A549 (cell line): ENCODE data around the gene TBCEL. TPM values are rescaled to one million over a fixed set of nuclear protein-coding genes. Genes with fewer than 3 reads are reported as not detected.

Source experiments
- ATAC-seq, 2 experiments: fragments of 200-7000 bp in 1 of 2; fragments of >200 bp in 1 of 2; cut with Nextera tagmentation in 1 of 2; cut with Tn5 transposase in 1 of 2; 3 replicates each; pipeline versions ENCODE4 v1.8.0 to v1.9.1; 2018 to 2020; ENCODE audit warnings: mild to moderate bottlenecking in 1 of 2, moderate library complexity in 1 of 2
- CTCF ChIA-PET: fragments of 300-600 bp; sonication (Branson Sonifier 250); formaldehyde crosslinking; extraction: SDS; loops from one replicate; lab custom pipeline; 2021; ENCODE audit warnings: antibody characterized with exemption, inconsistent platforms; lab: Yijun Ruan, JAX
- POLR2A ChIA-PET: fragments of 350-600 bp; formaldehyde crosslinking; extraction: SDS; loops from one replicate; lab custom pipeline; 2021; ENCODE audit warnings: antibody characterized with exemption, inconsistent platforms; lab: Yijun Ruan, JAX
- DNase-seq, 2 experiments: peaks; one replicate each; pipeline versions ENCODE4 v3.0.0 to v3.0.0-alpha.2; 2011 to 2016; ENCODE audit warnings: low read depth in 1 of 2, low spot score in 1 of 2
- FAIRE-seq: peaks from 2 replicates; lab custom pipeline; 2011; peaks lifted over from hg19 to GRCh38; lab: Jason Lieb, UNC
- H3K27ac ChIP-seq, 2 experiments: fragments of >200 bp; sonication (Bioruptor Twin); formaldehyde crosslinking; 3 replicates each; pipeline ENCODE4 v1.5.1; 2016 to 2017
- H3K4me1 ChIP-seq: fragments of >200 bp; sonication (Bioruptor Twin); formaldehyde crosslinking; 3 replicates; pipeline ENCODE4 v1.6.1; 2016
- H3K4me2 ChIP-seq: fragments of >200 bp; sonication (Bioruptor Twin); formaldehyde crosslinking; 3 replicates; pipeline ENCODE4 v1.6.1; 2016
- H3K4me3 ChIP-seq: fragments of >200 bp; sonication (Bioruptor Twin); formaldehyde crosslinking; 3 replicates; pipeline ENCODE4 v1.5.1; 2016
- H3K9me3 ChIP-seq: fragments of >200 bp; sonication (Bioruptor Twin); formaldehyde crosslinking; 3 replicates; pipeline ENCODE4 v1.6.1; 2016
- CBX2 ChIP-seq: fragments of 200-600 bp; sonication (generic); IDR thresholded peaks from 2 replicates; pipeline ENCODE4 v1.6.1; 2016; ENCODE audit warnings: low read depth, mild to moderate bottlenecking, borderline replicate concordance
- CBX8 ChIP-seq: fragments of 200-600 bp; sonication (generic); IDR thresholded peaks from 2 replicates; pipeline ENCODE4 v1.6.1; 2016
- CHD2 ChIP-seq: fragments of 150-350 bp; IDR thresholded peaks from 2 replicates; pipeline ENCODE4 v1.6.1; 2014; ENCODE audit warnings: low read length; ENCODE audit not compliant: partially characterized antibody
- EHMT2 ChIP-seq: fragments of 200-600 bp; sonication (generic); IDR thresholded peaks from 2 replicates; pipeline ENCODE4 v1.6.1; 2016; ENCODE audit warnings: antibody characterized with exemption, low read depth, mild to moderate bottlenecking, moderate library complexity
- FOXS1 ChIP-seq: fragments of 250-450 bp; sonication (Bioruptor Pico); IDR thresholded peaks from 2 replicates; pipeline ENCODE4 v1.5.0; 2020; ENCODE audit warnings: mild to moderate bottlenecking, moderate library complexity
- GATA3 ChIP-seq: IDR thresholded peaks from 2 replicates; pipeline ENCODE4 v1.6.1; 2012; ENCODE audit warnings: borderline replicate concordance
- HEYL ChIP-seq: fragments of 250-450 bp; sonication (Bioruptor Pico); IDR thresholded peaks from 2 replicates; pipeline ENCODE4 v1.8.0; 2021; ENCODE audit warnings: mild to moderate bottlenecking, moderate library complexity
- HOXA7 ChIP-seq: fragments of 250-450 bp; sonication (Bioruptor Pico); IDR thresholded peaks from 2 replicates; pipeline ENCODE4 v1.5.0; 2020; ENCODE audit warnings: mild to moderate bottlenecking, moderate library complexity
- JUNB ChIP-seq: fragments of >200 bp; sonication (Bioruptor Twin); formaldehyde crosslinking; IDR thresholded peaks from 2 replicates; pipeline ENCODE4 v1.6.1; 2016
- NPAS2 ChIP-seq: fragments of 250-450 bp; sonication (Bioruptor Pico); IDR thresholded peaks from 2 replicates; pipeline ENCODE4 v1.8.0; 2022; ENCODE audit warnings: mild to moderate bottlenecking, moderate library complexity, borderline replicate concordance
- PBX3 ChIP-seq: IDR thresholded peaks from 2 replicates; pipeline ENCODE4 v1.6.1; 2012
- POLR2AphosphoS2 ChIP-seq: conservative IDR thresholded peaks from 2 replicates; pipeline ENCODE4 v1.6.1; 2012; ENCODE audit warnings: low read length, improper control_type of control experiment, inconsistent platforms
- RAD21 ChIP-seq, 2 experiments: fragments of >200 bp in 1 of 2; sonication (Bioruptor Twin) in 1 of 2; formaldehyde crosslinking in 1 of 2; IDR thresholded peaks in 1 of 2; conservative IDR thresholded peaks in 1 of 2; 2 replicates in 1 of 2; 3 replicates in 1 of 2; pipeline ENCODE4 v1.6.1; 2012 to 2018; ENCODE audit warnings: inconsistent platforms in 1 of 2
- RARB ChIP-seq: fragments of 250-450 bp; sonication (Bioruptor Pico); IDR thresholded peaks from 2 replicates; pipeline ENCODE4 v1.8.0; 2021; ENCODE audit warnings: mild to moderate bottlenecking, moderate library complexity
- RCOR1 ChIP-seq: fragments of 150-350 bp; IDR thresholded peaks from 2 replicates; pipeline ENCODE4 v1.6.1; 2014; ENCODE audit warnings: antibody characterized with exemption, low read length, low read depth
- RFX5 ChIP-seq: fragments of 450-650 bp; IDR thresholded peaks from 2 replicates; pipeline ENCODE4 v1.7.1; 2014; ENCODE audit warnings: antibody characterized with exemption, mild to moderate bottlenecking, moderate library complexity
- RNF2 ChIP-seq: fragments of 200-600 bp; sonication (generic); IDR thresholded peaks from 2 replicates; pipeline ENCODE4 v1.6.1; 2016; ENCODE audit warnings: low read depth, mild to moderate bottlenecking, antibody characterized with exemption, moderate library complexity, borderline replicate concordance
- ZC3H11A ChIP-seq: fragments of 450-650 bp; IDR thresholded peaks from 2 replicates; pipeline ENCODE4 v1.6.1; 2014; ENCODE audit warnings: antibody characterized with exemption, mild to moderate bottlenecking
- ZSCAN20 ChIP-seq: fragments of 250-450 bp; sonication (Bioruptor Pico); IDR thresholded peaks from 2 replicates; pipeline ENCODE4 v1.8.0; 2022; ENCODE audit warnings: mild to moderate bottlenecking, moderate library complexity
- WGBS: methylation state at CpG from one replicate; pipeline ENCODE4 v1.1.6; 2017; ENCODE audit errors: missing lambda C conversion rate; 5-methylcytosine and 5-hydroxymethylcytosine counted together
- polyA plus RNA-seq, 4 experiments: library from polyadenylated mRNA; depleted of rRNA in 3 of 4; stranded (reverse); fragments of >200 nt; fragmentation: RNase III in 1 of 4; extraction: RNeasy Plus Mini Kit Qiagen cat#74134 plus additional on column Dnase treatment in 1 of 4; gene quantifications; 2 replicates in 3 of 4; 3 replicates in 1 of 4; pipeline ENCODE4 v1.2.3, GENCODE V29; 2011 to 2017
- TF ChIP-seq, protein P1 (sequence below): fragments of 200-600 bp; sonication (generic); IDR thresholded peaks from 2 replicates; pipeline ENCODE4 v1.6.1; 2016; ENCODE audit warnings: antibody characterized with exemption, mild to moderate bottlenecking, moderate library complexity

TBCEL gene
- polyA plus RNA-seq, 2 of the 4 experiments (the other 2 are of a cell fraction): 5.9 to 11.9 TPM

DNA sequence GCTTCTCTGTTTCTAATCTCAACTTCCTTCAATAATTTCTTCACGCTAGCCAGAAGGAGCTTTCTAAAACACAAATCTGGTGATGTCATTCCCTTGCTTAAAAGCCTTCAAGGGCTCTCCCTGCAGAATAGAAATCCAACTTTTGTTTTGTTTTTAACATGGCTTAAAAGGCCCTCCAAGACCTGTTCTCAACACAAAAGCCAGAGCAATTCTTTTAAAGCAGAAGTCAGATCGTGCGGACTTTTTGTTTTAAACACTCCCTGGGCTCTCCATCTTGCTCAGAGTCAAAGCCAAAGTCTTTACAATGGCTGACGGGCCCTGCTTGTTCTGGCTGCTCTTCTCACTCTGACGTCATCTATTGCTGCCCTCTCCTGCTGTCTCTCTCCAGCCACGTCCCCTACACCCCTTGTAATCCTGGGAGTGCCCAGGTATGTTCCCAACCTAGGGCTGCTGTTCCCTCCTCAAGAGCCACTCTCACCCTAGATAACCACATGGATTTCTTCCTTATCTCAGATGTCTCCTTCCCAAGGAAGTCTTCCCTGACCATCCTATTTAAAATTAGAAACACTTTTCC is 99.7 kb downstream of the TBCEL start (continued):
- TF ChIP-seq HEYL: no peak
- no peak for TF ChIP-seq ZC3H11A

DNA sequence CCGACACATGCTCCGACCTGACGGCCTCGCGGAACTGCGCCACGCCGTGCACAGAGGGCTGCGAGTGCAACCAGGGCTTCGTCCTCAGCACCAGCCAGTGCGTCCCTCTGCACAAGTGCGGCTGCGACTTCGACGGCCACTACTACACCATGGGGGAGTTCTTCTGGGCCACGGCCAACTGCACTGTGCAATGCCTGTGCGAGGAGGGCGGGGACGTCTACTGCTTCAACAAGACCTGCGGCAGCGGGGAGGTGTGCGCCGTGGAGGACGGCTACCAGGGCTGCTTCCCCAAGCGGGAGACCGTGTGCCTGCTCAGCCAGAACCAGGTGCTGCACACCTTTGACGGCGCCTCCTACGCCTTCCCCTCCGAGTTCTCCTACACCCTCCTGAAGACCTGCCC is 103.9 kb downstream of the TBCEL start:
- H3K4me3 ChIP-seq: no peak overlapping the region
- DNase-seq (no peak), FAIRE-seq (no peak), ATAC-seq (no peak)
- CTCF ChIA-PET: no interaction called here
- POLR2A ChIA-PET: no interaction called here
- peaks cover 5% of the 10 kb centered on the region; the same call in 2 of the 3 replicates for H3K9me3 ChIP-seq
- H3K4me1 ChIP-seq: no peaks in the 10 kb centered on the region
- no peak for TF ChIP-seq POLR2AphosphoS2
- TF ChIP-seq, protein P1, sequence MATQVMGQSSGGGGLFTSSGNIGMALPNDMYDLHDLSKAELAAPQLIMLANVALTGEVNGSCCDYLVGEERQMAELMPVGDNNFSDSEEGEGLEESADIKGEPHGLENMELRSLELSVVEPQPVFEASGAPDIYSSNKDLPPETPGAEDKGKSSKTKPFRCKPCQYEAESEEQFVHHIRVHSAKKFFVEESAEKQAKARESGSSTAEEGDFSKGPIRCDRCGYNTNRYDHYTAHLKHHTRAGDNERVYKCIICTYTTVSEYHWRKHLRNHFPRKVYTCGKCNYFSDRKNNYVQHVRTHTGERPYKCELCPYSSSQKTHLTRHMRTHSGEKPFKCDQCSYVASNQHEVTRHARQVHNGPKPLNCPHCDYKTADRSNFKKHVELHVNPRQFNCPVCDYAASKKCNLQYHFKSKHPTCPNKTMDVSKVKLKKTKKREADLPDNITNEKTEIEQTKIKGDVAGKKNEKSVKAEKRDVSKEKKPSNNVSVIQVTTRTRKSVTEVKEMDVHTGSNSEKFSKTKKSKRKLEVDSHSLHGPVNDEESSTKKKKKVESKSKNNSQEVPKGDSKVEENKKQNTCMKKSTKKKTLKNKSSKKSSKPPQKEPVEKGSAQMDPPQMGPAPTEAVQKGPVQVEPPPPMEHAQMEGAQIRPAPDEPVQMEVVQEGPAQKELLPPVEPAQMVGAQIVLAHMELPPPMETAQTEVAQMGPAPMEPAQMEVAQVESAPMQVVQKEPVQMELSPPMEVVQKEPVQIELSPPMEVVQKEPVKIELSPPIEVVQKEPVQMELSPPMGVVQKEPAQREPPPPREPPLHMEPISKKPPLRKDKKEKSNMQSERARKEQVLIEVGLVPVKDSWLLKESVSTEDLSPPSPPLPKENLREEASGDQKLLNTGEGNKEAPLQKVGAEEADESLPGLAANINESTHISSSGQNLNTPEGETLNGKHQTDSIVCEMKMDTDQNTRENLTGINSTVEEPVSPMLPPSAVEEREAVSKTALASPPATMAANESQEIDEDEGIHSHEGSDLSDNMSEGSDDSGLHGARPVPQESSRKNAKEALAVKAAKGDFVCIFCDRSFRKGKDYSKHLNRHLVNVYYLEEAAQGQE: no peak
- TF ChIP-seq RARB (CRISPR knock-in tag): no peak
- TF ChIP-seq EHMT2: no peak
- no peak for TF ChIP-seq CBX8
- no peak for TF ChIP-seq NPAS2 (CRISPR knock-in tag)
- no peak for TF ChIP-seq RNF2
- no peak for TF ChIP-seq CHD2
- TF ChIP-seq CBX2: no peak
- no peak for TF ChIP-seq JUNB
- TF ChIP-seq RCOR1: no peak
- no peak for TF ChIP-seq HEYL
- TF ChIP-seq PBX3: no peak
- no peak for TF ChIP-seq RFX5
- no peak for TF ChIP-seq HOXA7 (CRISPR knock-in tag)
- no peak for TF ChIP-seq GATA3
- no peak for TF ChIP-seq RAD21 (conservative IDR thresholded peaks at IDR 0.05 in 1 of 2, IDR thresholded peaks at IDR 0.05 in 1 of 2)
- 63% methylated on average over 3 of the region's 30 CpGs for whole genome bisulfite sequencing
- H3K27ac ChIP-seq: no peak overlapping the region
- H3K4me2 ChIP-seq: no peak overlapping the region

GRCh38 chr11:121129362-121130340 is 105.7 kb downstream of the TBCEL start:
- no peak for ATAC-seq
- H3K4me1 ChIP-seq: no peaks in the 10 kb centered on the region
- no peak overlapping the region for H3K4me3 ChIP-seq
- ChIA-PET POLR2A (no interaction called here), CTCF (interaction anchor here (0.9 to 1.0 kb wide), 2 partner anchors 18 to 261 kb away, joined by 3 read pairs; no protein-coding TSS in a partner anchor)
- no peaks in the 10 kb centered on the region for H3K9me3 ChIP-seq
- WGBS: 60% methylated on average over 19 of the region's 29 CpGs
- no peak overlapping the region for H3K27ac ChIP-seq
- TF ChIP-seq EHMT2 (no peak), RFX5 (no peak), FOXS1 (no peak), RAD21 (conservative IDR thresholded peaks at IDR 0.05 in 1 of 2, IDR thresholded peaks at IDR 0.05 in 1 of 2) (no peak), ZSCAN20 (no peak)
- TF ChIP-seq, all 56 proteins: peak for 0
- DNase-seq (no peak), FAIRE-seq (no peak)
- no peak overlapping the region for H3K4me2 ChIP-seq
